ENCODE measurements around the gene APOLD1. TPM values are rescaled to one million over a fixed set of nuclear protein-coding genes. Genes with fewer than 3 reads are reported as not detected.
A peak's percentile ranks its signal among the peaks of the same experiment; 100 is the strongest.

The APOLD1 gene
- total and polyA plus RNA-seq, 2 of the 4 experiments (the other 2 are of a cell fraction): 2.3 to 4.5 TPM

- Histone ChIP-seq H3K4me2 (ENCODE audit: low read depth, low read length) (peak overlapping the region; percentile 20), H3K9me3 (ENCODE audit: control insufficient read depth, insufficient read depth, low read length) (no peaks in the 10 kb centered on the region), H3K9ac (ENCODE audit: low read depth, low read length) (peak overlapping the region; percentile 59), H3K27ac (ENCODE audit: insufficient read depth, low read length) (peak overlapping the region; percentile 98), H2BK5ac (ENCODE audit: low read depth, low read length, poor library complexity, severe bottlenecking) (peak overlapping the region; percentile 96), H3K9me1 (ENCODE audit: insufficient read depth, low read length) (peaks cover 15% of the 10 kb centered on the region), H2BK120ac (ENCODE audit: low read depth, low read length) (peak overlapping the region; percentile 92), H4K5ac (ENCODE audit: low read depth, low read length) (peak overlapping the region; percentile 69), H3K18ac (ENCODE audit: low read depth, low read length) (peak overlapping the region; percentile 48), H3K36me3 (ENCODE audit: control insufficient read depth, insufficient read depth, low read length) (no peaks in the 10 kb centered on the region), H4K20me1 (ENCODE audit: insufficient read depth, low read length) (no peaks in the 10 kb centered on the region), H4K8ac (ENCODE audit: low read depth in 2 of 2, low read length in 2 of 2) (peak overlapping the region; percentile 67 to 71), H2BK15ac (ENCODE audit: low read depth, low read length) (peak overlapping the region; percentile 90; the same call in 2 of the 3 replicates), H3K23ac (ENCODE audit: low read depth, low read length) (peak overlapping the region; percentile 78), H2AK9ac (replicated peaks; ENCODE audit: low read depth, low read length, poor library complexity) (peak overlapping the region; percentile 28), H3K4me3 (ENCODE audit: insufficient read depth, low read depth, low read length) (no peak overlapping the region), H3K4ac (ENCODE audit: low read depth, low read length) (peak overlapping the region; percentile 88), H3K14ac (replicated peaks; ENCODE audit: low read depth, low read length) (peak overlapping the region; percentile 86), H2AFZ (replicated peaks; ENCODE audit: low read length, poor library complexity) (peak overlapping the region; percentile 36), H2BK20ac (ENCODE audit: low read depth, low read length) (peak overlapping the region; percentile 82), H3K27me3 (ENCODE audit: control insufficient read depth, insufficient read depth, low read length) (no peaks in the 10 kb centered on the region), H2AK5ac (ENCODE audit: low read depth, low read length) (peak overlapping the region; percentile 79), H3K79me1 (ENCODE audit: low read depth in 1 of 2, low read length in 2 of 2) (peaks cover 3 to 7% of the 10 kb centered on the region in 2 experiments; a peak in 2 of 4 replicates), H3K56ac (ENCODE audit: extremely low read depth, insufficient read depth, low read length) (peak overlapping the region; percentile 37), H3K4me1 (ENCODE audit: control insufficient read depth, insufficient read depth, low read length) (peaks cover 16% of the 10 kb centered on the region), H4K91ac (ENCODE audit: insufficient read depth, low read depth, low read length) (peak overlapping the region; percentile 87)
- ATAC-seq (ENCODE audit: low read depth) (peak; percentile 6), DNase-seq (peak; percentile 71)
- no TSS peak for BruUV-seq (replicated peaks)
- ChIA-PET CTCF (interaction anchor here (0.6 to 0.8 kb wide), 2 partner anchors 18 to 200 kb away, joined by 4 to 5 read pairs; no protein-coding TSS in a partner anchor), POLR2A (ENCODE audit: unreplicated experiment) (interaction anchor here (0.5 to 0.7 kb wide), 2 partner anchors 11 to 393 kb away, joined by 3 to 4 read pairs; no protein-coding TSS in a partner anchor)
- 54% methylated on average over 5 of the region's 11 CpGs; no CpG with 5 or more reads in 1 of the 2 experiments for WGBS, 2 experiments (ENCODE audit: extremely low coverage in 2 of 2, insufficient read length in 1 of 2)
- TF ChIP-seq USF2 (IDR thresholded peaks at IDR 0.05; ENCODE audit: low read depth, low read length) (no peak), CEBPB (IDR thresholded peaks at IDR 0.05; ENCODE audit: low read depth, low read length) (no peak), CTCF (conservative IDR thresholded peaks at IDR 0.05; ENCODE audit: low read depth, low read length) (no peak), NFE2L2 (IDR thresholded peaks at IDR 0.05; ENCODE audit: low read depth, low read length) (no peak), RCOR1 (IDR thresholded peaks at IDR 0.05; ENCODE audit: insufficient replicate concordance, low read length) (no peak), SMC3 (IDR thresholded peaks at IDR 0.05; ENCODE audit: low read depth, low read length) (no peak), RFX5 (IDR thresholded peaks at IDR 0.05; ENCODE audit: low read depth, low read length) (no peak), POLR2A (IDR thresholded peaks at IDR 0.05; ENCODE audit: low read depth, low read length) (no peak), CHD1 (IDR thresholded peaks at IDR 0.05; ENCODE audit: low read depth, low read length) (no peak), MXI1 (IDR thresholded peaks at IDR 0.05; ENCODE audit: borderline replicate concordance, low read depth, low read length) (no peak), MAFK (IDR thresholded peaks at IDR 0.05; ENCODE audit: low read depth, low read length) (no peak), ELK1 (IDR thresholded peaks at IDR 0.05; ENCODE audit: borderline replicate concordance, low read depth, low read length) (no peak)
- intact Hi-C loops (cut with micrococcal nuclease) (no loop called here), in situ Hi-C loops (cut with MboI; ENCODE audit: low sequenced_read_pairs) (no loop called here), dilution Hi-C loops (cut with HindIII; ENCODE audit: low sequenced_read_pairs, unreplicated experiment) (no loop called here)
These were observed 22.7 kb downstream of the APOLD1 start for GRCh38 chr12:12807970-12808702.

All from IMR-90 (cell line).